Activated naive CD8-positive, alpha-beta T cell treated with anti-CD3 and anti-CD28 coated beads, Interleukin-2, amount 50 U/mL, for 24 hours (primary cell): ENCODE measurements around the gene MYO1D.

Experiments
- ATAC-seq: fragments of 150-1000 bp; cut with Tn5 transposase; one replicate; pipeline ENCODE4 v1.10.0; 2021
- DNase-seq: peaks from one replicate; pipeline ENCODE4 v3.0.0; 2021
- H3K27ac Mint-ChIP-seq: one replicate; pipeline ENCODE4 v1.8.0; 2021; ENCODE audit warnings: mild to moderate bottlenecking, mixed read lengths
- H3K27me3 Mint-ChIP-seq: one replicate; pipeline ENCODE4 v1.8.0; 2021; ENCODE audit warnings: mixed read lengths
- H3K36me3 Mint-ChIP-seq: one replicate; pipeline ENCODE4 v1.8.0; 2021; ENCODE audit warnings: low read depth, mixed read lengths
- H3K4me1 Mint-ChIP-seq: one replicate; pipeline ENCODE4 v1.8.0; 2021; ENCODE audit warnings: mixed read lengths
- H3K4me3 Mint-ChIP-seq: one replicate; pipeline ENCODE4 v1.8.0; 2021; ENCODE audit warnings: mild to moderate bottlenecking, moderate library complexity, mixed read lengths
- H3K9me3 Mint-ChIP-seq: one replicate; pipeline ENCODE4 v1.8.0; 2021; ENCODE audit warnings: mixed read lengths

Gene MYO1D

DNA sequence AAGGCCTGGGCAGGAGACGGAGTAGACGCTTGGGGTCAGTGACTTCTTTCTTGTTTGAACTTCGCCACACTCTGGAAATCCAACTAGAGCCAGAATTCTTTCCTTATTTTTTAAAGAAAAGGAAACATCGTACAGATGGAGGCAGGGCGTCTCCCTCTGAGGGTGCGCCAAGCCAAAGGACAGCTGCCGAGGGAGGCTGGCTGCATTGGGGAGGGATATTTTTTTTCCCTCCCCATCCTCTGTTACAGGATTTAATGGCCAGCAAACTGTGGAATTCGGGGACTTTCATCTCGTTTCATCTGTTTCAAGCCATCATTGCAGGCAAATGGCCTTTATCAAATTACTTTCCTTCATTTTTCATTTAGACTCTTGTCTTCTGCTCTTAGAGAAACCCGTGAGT is 374.2 kb downstream of the MYO1D start:
- Mint-ChIP-seq H3K27me3 (no peaks in the 10 kb centered on the region), H3K9me3 (no peaks in the 10 kb centered on the region), H3K27ac (peak overlapping the region; percentile 84), H3K4me1 (peaks cover 68% of the 10 kb centered on the region), H3K36me3 (peaks cover 2% of the 10 kb centered on the region), H3K4me3 (no peak overlapping the region)
- DNase-seq = no peak
- no peak for ATAC-seq

DNA sequence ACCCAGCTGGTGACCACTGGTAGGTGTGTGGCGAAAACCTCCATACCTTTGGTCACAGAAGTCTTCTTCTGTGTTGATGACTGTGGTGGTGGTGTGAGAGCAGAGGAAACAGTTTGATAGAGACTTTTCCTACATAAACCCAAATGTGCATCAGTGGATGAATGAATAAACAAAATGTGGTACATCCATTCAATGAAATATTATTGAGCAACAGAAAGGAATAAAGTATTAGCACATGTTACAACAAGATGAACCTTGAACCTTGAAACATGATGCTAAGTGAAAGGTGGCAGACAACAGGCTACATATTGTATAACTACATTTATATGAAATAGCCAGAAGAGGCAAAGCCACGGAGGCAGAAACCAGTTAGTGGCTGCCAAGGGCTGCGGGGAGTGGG is 374.9 kb downstream of the MYO1D start:
- H3K4me3 Mint-ChIP-seq = no peak overlapping the region
- no peaks in the 10 kb centered on the region for H3K27me3 Mint-ChIP-seq
- H3K36me3 Mint-ChIP-seq = peaks cover 2% of the 10 kb centered on the region
- H3K9me3 Mint-ChIP-seq = no peaks in the 10 kb centered on the region
- H3K4me1 Mint-ChIP-seq = peaks cover 62% of the 10 kb centered on the region
- no peak overlapping the region for H3K27ac Mint-ChIP-seq
- ATAC-seq (no peak), DNase-seq (no peak)

DNA sequence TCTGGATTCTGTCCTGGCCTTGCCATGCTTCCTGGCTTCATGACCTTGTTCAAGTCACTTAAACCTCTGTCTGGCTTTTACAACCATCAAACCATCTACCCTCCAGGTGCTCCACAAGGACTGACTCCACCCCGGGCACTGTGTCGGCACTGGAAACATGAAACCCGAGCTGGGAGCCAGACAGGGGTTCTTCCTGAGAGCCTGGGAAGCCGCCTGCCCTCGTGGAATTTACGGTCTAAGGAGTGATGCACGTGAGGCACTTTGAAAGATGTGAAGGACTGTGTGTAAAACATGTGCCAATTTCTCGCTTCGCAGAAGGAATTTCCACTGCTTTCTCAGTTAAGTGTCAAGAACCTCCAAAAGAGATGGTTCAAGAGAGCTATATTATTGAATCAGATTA is 378.5 kb downstream of the MYO1D start:
- DNase-seq (no peak), ATAC-seq (no peak)
- H3K27ac Mint-ChIP-seq = no peak overlapping the region
- H3K4me1 Mint-ChIP-seq = peaks cover 38% of the 10 kb centered on the region
- no peak overlapping the region for H3K4me3 Mint-ChIP-seq
- peaks cover 2% of the 10 kb centered on the region for H3K36me3 Mint-ChIP-seq
- H3K9me3 Mint-ChIP-seq = no peaks in the 10 kb centered on the region
- H3K27me3 Mint-ChIP-seq = no peaks in the 10 kb centered on the region

DNA sequence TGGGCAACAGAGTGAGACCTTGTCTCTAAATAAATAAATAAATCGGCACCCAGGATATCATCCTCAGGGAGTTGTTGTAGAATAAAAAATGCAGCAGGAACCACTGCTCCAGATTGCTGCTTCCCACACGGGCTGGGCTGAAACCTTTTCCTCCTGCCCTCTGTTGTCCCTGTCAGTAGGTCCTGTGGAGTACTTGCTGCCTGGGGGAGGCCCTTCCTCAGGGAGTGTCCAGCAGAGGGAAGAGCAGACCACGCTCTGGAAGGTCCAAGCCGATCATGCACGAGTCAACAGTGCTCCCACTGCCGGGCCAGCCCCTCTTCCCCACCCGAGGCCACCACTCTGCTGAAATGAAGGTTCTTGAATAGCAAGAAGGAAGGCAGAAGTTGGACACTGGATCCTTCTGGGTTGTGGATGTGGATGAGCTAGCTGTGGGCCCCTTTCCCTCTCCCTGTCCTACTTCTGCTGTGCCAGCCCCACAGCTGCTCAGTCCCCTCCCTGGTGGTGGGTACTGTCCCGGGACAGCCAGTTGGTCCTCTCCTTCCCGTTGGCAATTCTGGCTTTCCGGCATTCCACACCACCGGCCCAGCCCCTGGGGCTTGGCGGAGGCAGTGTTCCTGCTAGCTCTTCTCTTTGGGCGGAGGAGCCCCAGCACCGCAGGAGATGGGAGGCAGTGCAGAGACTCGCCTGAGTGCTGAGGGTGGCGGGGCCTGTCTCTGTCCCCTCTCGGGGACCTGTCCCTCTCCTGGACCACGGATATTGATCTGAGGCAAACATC is 379.3 kb downstream of the MYO1D start:
- no peak for ATAC-seq
- Mint-ChIP-seq H3K4me1 (peaks cover 38% of the 10 kb centered on the region), H3K27ac (no peak overlapping the region), H3K36me3 (peaks cover 2% of the 10 kb centered on the region), H3K9me3 (no peaks in the 10 kb centered on the region), H3K4me3 (no peak overlapping the region), H3K27me3 (no peaks in the 10 kb centered on the region)
- DNase-seq = no peak

DNA sequence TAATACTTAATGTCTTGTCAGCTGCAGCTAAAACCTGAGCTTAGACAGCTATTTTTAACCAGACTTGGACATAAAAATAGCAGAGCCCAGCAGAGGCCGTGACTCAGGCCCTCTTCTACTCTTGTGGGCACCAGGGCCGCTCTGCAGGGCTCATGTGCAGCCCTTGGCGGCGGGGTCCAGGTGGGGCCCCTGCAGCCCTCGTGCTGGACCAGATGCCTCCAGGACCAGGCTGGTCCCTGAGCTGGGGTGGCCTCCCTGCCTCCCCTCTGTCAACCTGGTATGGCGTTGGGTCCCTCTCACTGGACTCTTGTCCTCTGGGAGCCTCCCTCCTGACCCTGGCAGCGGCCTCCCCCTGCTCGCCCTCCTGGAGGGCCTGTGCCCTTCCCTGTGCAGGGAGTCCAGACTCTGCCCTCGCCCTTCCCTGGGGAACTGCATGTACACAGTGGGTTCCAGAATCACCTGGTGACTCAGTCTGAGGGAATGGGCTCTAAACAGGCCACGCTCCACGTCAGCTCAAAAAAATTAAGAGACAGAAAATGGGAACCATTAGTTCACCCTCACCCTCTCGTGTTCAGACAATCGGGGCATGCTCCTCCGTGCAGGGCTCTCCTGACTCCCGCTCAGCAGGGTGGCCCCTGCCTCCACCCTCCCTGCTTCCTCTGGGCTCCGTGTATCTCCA is 380.4 kb downstream of the MYO1D start:
- ATAC-seq = no peak
- H3K27me3 Mint-ChIP-seq = no peaks in the 10 kb centered on the region

DNA sequence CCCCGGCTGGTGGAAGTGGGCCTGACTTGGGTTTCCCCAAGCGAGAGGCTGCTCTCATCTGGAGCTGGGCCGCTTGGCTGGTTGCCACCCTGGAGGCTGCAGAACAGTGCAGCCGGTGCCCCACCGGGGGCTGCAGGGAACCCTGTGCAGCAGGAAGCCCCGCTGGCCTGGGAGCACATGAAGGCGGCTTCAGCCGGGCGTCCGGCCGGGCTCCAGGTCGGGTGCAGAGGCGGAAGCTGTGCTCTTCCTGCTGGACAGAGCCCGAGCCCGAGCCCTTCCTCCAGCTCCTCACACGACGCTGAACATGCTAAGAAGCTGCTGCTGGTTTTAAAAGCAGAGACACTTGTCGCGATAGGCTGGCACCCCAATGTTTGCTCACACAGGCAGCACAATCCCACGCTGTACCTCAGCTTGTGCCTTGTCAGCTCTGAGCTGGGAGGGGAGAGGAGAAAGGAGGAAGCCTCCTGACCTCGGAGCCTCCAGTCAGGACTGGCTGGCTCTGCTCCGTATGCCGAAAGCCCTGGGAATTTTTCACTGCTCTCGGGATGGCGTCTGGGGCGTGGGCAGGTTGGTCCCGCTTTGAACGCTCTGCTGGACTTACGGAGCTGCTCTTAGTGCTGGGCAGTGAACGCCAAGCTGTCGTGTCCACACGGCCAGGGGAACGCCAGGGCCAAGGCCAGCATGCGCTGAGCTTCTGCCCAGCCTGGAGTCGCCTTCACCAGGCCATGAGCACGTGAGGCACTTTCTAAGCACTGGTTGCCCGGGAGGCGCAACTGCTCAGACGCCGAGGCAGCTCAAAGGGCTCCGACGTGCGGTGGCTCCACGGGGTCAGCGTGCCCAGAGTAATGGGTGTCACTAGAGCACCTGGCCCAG is 381.3 kb downstream of the MYO1D start:
- Mint-ChIP-seq H3K36me3 (peaks cover 4% of the 10 kb centered on the region), H3K4me1 (peaks cover 38% of the 10 kb centered on the region), H3K9me3 (no peaks in the 10 kb centered on the region), H3K4me3 (no peak overlapping the region), H3K27me3 (no peaks in the 10 kb centered on the region), H3K27ac (no peak overlapping the region)
- DNase-seq = no peak
- no peak for ATAC-seq

More for the DNA sequence above, 380.4 kb downstream of the MYO1D start:
- no peak for DNase-seq
- Mint-ChIP-seq H3K36me3 (no peaks in the 10 kb centered on the region), H3K4me1 (peaks cover 38% of the 10 kb centered on the region), H3K9me3 (no peaks in the 10 kb centered on the region), H3K4me3 (no peak overlapping the region), H3K27ac (no peak overlapping the region)

DNA sequence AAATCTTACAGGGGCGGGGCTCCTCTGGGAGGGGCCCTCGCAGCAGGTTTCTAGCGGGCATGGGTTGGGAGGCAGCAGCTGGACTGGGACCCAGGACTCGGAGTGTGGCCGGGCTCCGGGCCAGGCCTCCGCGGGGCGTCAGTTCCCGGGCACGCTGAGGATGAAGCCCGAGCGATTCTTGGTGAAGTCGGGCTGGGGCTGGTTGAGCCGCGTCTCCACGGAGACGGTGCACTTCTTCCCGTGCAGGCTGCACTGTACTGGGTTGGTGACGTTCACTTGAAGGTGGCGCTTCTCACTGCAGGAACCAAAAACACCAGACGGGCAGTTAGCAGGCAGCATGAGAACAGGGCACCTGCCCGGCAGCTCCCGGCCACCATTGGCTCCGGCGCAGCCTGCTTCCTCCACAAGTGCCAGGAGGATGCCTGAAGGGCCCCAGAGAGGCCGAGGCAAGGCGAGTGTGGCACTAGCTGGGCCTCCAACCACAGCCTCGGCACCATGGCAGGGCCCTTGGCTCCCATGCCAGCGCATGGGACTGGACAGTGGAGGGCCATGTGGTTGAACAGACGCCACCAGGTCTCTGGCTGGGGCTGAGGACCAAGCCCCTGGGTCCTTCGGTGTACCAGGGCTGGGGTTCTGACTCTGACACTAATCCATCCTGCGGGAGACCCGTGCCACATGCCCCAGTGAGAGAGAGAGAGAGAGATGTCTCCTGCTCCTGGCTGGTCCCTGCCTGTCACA is 382.1 kb downstream of the MYO1D start:
- Mint-ChIP-seq H3K9me3 (no peaks in the 10 kb centered on the region), H3K36me3 (peaks cover 11% of the 10 kb centered on the region), H3K4me3 (no peak overlapping the region), H3K4me1 (peaks cover 44% of the 10 kb centered on the region), H3K27me3 (no peaks in the 10 kb centered on the region), H3K27ac (no peak overlapping the region)
- DNase-seq = no peak
- no peak for ATAC-seq

DNA sequence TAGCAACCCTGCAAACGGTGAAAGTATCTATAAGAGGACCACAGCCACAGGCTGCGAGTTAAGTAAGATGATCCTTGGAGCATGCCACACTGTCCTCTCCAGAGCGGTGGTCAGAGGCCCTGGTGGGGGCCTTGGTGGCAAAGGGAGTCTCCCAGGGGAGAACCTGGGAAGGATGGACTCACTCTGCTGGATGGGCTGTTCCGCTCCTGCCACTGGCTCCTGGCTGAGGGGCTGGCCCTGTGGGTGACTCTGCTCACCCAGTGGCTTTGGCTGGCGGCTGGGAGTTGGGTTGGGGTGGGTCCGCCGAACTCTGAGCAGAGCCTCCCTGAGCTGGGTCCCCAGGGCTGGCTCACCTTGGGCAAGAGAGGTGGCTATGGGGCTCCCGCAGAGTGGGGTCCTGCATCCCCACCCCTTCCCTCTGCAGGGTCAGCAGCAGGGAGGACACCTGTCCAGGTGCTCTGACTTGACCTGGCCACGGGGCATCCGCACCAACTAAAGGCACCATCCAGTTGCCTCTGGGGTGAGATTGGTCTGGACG is 382.9 kb downstream of the MYO1D start:
- Mint-ChIP-seq H3K4me1 (peaks cover 52% of the 10 kb centered on the region), H3K36me3 (peaks cover 17% of the 10 kb centered on the region), H3K27me3 (no peaks in the 10 kb centered on the region), H3K4me3 (no peak overlapping the region), H3K27ac (no peak overlapping the region), H3K9me3 (no peaks in the 10 kb centered on the region)
- no peak for DNase-seq
- ATAC-seq = no peak

DNA sequence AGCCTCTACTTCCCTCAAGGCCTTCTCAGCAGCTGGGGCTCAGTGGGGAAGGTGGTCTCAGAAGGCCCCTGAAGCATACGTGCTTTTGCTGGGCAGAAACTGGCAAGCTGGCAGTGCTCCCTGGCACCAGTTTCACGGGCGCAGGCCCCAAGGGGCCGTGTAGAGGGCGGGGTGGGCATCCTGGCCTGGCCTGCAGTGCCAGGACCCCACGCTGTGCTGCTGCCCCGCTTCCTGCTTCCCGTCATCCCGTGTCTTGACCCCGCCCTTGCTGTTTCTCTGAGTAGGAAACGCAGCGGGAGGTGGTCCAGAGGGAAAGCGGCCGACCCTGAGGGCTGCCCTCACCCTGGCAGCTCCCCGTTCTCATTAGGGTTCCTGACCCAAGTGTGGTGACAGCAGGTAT is 383.4 kb downstream of the MYO1D start:
- H3K27ac Mint-ChIP-seq = no peak overlapping the region
- no peak for DNase-seq
- no peak overlapping the region for H3K4me3 Mint-ChIP-seq
- H3K9me3 Mint-ChIP-seq = no peaks in the 10 kb centered on the region
- H3K36me3 Mint-ChIP-seq = peaks cover 22% of the 10 kb centered on the region
- ATAC-seq = no peak
- H3K27me3 Mint-ChIP-seq = no peaks in the 10 kb centered on the region
- H3K4me1 Mint-ChIP-seq = peaks cover 54% of the 10 kb centered on the region

DNA sequence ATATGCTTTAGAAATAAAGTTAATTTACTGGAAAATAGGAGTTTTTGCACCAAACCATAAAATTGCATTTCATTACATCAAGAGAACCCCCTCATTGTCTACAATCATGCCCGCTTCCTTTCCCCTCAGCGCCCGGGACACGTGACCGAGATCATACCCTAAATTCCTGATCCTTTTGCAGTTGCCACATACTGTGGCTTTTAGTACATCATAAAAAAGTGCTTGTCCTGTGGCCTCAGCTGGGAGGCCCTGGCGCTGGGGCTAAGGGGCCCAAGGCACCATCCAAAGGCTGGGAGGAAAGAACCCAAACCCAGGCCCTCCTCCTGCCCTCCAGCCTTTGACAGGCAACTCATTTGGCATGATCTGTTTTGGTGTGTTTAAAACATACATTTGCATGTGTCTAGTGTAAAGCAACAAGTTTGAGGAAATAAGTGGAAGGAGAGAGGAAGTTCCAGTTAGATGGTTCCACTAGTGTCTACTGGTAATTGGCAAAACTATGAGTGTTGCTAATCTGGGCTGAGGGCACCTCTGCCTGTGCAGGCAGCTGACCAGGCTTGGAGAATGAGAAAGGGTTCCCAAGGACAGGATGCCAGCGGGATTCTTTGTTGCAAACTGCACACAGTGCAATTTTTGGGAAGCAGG is 384.2 kb downstream of the MYO1D start:
- DNase-seq (no peak), ATAC-seq (no peak)
- peak overlapping the region; percentile 61 for H3K4me3 Mint-ChIP-seq
- H3K27ac Mint-ChIP-seq = peak overlapping the region; percentile 77
- peaks cover 30% of the 10 kb centered on the region for H3K36me3 Mint-ChIP-seq
- no peaks in the 10 kb centered on the region for H3K9me3 Mint-ChIP-seq
- H3K27me3 Mint-ChIP-seq = no peaks in the 10 kb centered on the region
- peaks cover 61% of the 10 kb centered on the region for H3K4me1 Mint-ChIP-seq

DNA sequence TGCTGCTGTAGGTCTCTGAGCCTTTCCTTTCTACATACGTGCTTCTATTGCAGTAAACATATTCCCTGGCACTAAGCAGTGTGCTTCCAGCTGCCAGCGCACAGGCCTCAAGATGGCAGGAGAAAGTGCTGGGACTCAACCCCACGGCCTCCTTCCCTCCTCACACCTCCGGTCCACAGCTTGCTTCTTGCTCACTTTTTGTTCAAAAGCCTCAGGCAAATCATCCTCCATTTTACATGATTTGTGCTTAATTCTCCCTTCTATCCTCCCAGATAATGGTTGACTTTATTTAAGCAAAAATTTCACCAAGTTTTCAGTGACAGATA is 384.7 kb downstream of the MYO1D start:
- Mint-ChIP-seq H3K27me3 (no peaks in the 10 kb centered on the region), H3K27ac (peak overlapping the region; percentile 77), H3K9me3 (no peaks in the 10 kb centered on the region), H3K4me1 (peaks cover 63% of the 10 kb centered on the region), H3K4me3 (peak overlapping the region; percentile 61), H3K36me3 (peaks cover 33% of the 10 kb centered on the region)
- DNase-seq (no peak), ATAC-seq (no peak)

DNA sequence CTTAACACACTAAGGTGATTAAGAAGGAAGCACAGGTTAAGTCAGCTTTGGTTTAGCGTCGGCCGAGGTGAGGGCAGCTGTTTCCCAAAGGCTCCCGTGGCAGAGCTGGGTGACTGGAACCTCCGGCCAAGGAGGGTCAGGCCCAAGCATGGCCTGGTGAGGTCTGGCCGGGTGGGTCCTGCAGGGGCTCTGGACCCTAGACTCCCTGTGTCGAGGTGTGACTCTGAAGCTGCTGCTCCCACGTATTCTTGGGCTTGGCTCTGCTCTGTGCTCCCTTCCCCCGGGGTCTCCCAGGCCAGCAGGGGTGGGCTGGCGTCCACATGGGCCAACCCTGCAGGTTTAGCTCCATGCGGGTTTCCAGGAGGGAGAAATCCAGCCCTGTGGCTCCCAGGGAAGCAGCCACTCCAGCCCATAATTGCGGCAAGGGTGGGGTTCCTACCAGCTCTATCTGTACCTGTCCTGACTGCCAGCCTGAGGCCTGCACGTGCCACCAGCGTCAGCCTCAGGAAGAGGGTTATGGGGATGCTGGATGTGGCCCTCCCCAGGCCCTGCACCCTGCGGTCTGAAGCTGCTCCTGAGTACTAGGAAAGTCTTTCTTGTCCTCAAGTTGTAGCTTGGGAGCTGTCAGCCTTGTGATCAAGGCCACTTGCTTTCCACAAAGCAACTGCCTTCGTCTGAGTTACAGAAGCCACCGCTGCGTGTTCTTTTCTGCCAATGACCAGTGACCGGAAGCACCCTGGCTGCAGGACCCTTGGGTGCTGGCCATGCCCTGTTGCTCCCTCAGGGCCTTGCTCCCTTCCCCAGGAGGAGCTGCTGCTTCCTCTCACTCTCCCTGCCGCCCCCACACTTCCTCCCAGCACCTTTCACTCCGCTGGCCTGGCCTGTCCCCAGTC is 385.3 kb downstream of the MYO1D start:
- Mint-ChIP-seq H3K9me3 (no peaks in the 10 kb centered on the region), H3K27ac (peak overlapping the region; percentile 77), H3K4me3 (peak overlapping the region; percentile 96), H3K4me1 (peaks cover 63% of the 10 kb centered on the region), H3K27me3 (no peaks in the 10 kb centered on the region), H3K36me3 (peaks cover 33% of the 10 kb centered on the region)
- DNase-seq (peak; percentile 58), ATAC-seq (peak; percentile 17)

DNA sequence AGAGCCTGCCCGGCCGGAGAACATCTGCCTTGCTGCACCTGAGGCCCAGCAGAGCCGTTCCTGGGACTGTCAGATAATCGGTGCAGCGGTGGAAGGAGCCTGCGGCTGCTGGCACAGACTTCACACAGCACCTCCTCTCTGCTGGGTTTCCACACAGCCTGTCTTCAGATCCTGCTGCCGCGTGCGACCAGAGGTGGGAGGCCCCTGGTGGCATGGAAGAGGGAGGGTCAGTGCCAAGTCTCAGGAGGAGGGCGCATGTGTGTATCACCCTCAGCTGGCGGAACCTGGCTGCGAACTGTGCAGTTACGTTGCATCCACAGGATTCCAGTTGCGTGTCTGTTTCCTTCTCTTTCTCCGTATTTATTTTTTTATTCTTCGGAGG is 386.8 kb downstream of the MYO1D start:
- peak; percentile 41 for DNase-seq
- Mint-ChIP-seq H3K4me3 (peak overlapping the region; percentile 96), H3K9me3 (no peaks in the 10 kb centered on the region)

More for the DNA sequence above, 386.8 kb downstream of the MYO1D start:
- ATAC-seq = peak; percentile 7
- Mint-ChIP-seq H3K4me1 (peaks cover 69% of the 10 kb centered on the region), H3K36me3 (peaks cover 33% of the 10 kb centered on the region), H3K27ac (peak overlapping the region; percentile 77), H3K27me3 (no peaks in the 10 kb centered on the region)
